ENCODE measurements around the gene EPS15.

Gene EPS15

GRCh38 chr1:51308636-51309035 lies 210.4 kb downstream of the EPS15 start:
- no peak for TF ChIP-seq CTCF (IDR thresholded peaks at IDR 0.05; ENCODE audit: borderline replicate concordance, insufficient read depth, low read depth, low read length)
- no peak overlapping the region for H3K4me3 ChIP-seq (ENCODE audit: low read depth, low read length)

GRCh38 chr1:51306950-51307349 lies 212.1 kb downstream of the EPS15 start:
- no peak for TF ChIP-seq CTCF (IDR thresholded peaks at IDR 0.05; ENCODE audit: borderline replicate concordance, insufficient read depth, low read depth, low read length)
- H3K4me3 ChIP-seq (ENCODE audit: low read depth, low read length) = no peak overlapping the region

- H3K4me3 ChIP-seq (ENCODE audit: low read depth, low read length) = no peak overlapping the region
- no peak for TF ChIP-seq CTCF (IDR thresholded peaks at IDR 0.05; ENCODE audit: borderline replicate concordance, insufficient read depth, low read depth, low read length)
Observed at GRCh38 chr1:51305371-51305823, 213.7 kb downstream of the EPS15 start.

- TF ChIP-seq CTCF (IDR thresholded peaks at IDR 0.05; ENCODE audit: borderline replicate concordance, insufficient read depth, low read depth, low read length) = no peak
- no peak overlapping the region for H3K4me3 ChIP-seq (ENCODE audit: low read depth, low read length)
Observed at GRCh38 chr1:51304360-51304759, 214.7 kb downstream of the EPS15 start.

Measured in GM12875 (cell line).